Mammary epithelial cell (primary cell): ENCODE results near the gene ZNF473.

Source experiments
- CTCF ChIP-seq, 2 donors: IDR thresholded peaks in 1 of 2; conservative IDR thresholded peaks in 1 of 2; 2 replicates each; pipeline ENCODE4 v1.5.1; 2011 to 2012; ENCODE audit warnings: inconsistent platforms in 2 of 2, low read length in 2 of 2, mild to moderate bottlenecking in 2 of 2, control low read depth in 1 of 2, low read depth in 1 of 2; ENCODE audit not compliant: insufficient read depth in 1 of 2; ENCODE audit errors: extremely low read depth in 1 of 2
- EZH2 ChIP-seq: IDR thresholded peaks from 2 replicates; pipeline ENCODE4 v1.6.1; 2012; ENCODE audit warnings: low read length, inconsistent platforms, borderline replicate concordance

- TF ChIP-seq CTCF (conservative IDR thresholded peaks at IDR 0.05 in 1 of 2, IDR thresholded peaks at IDR 0.05 in 1 of 2; ENCODE audit: extremely low read depth in 1 of 2, insufficient read depth in 1 of 2, low read depth in 1 of 2, low read length in 2 of 2) = no peak
- no peak for TF ChIP-seq EZH2
Measured at GRCh38 chr19:49981603-49982593, 43.9 kb upstream of the ZNF473 start.
